GM23338 (cell line): ENCODE measurements around the gene LTBP3. TPM values are rescaled to one million over a fixed set of nuclear protein-coding genes. Genes with fewer than 3 reads are reported as not detected.

Source experiments
- ATAC-seq: fragments of 200-7000 bp; cut with Tn5 transposase; 3 replicates; pipeline ENCODE4 v1.9.1; 2020
- DNase-seq: peaks from one replicate; pipeline ENCODE4 v3.0.0-alpha.2; 2015; ENCODE audit warnings: low spot score
- H2AFZ ChIP-seq: fragments of 200-600 bp; sonication (generic); 2 replicates; pipeline ENCODE4 v1.8.0; 2016; ENCODE audit warnings: antibody characterized with exemption, mild to moderate bottlenecking, moderate library complexity
- H3F3A ChIP-seq: fragments of 200-600 bp; sonication (generic); replicated peaks from 2 replicates; pipeline ENCODE4 v1.8.0; 2017; ENCODE audit warnings: antibody characterized with exemption, mixed run types, low read depth
- H3K27ac ChIP-seq: fragments of 200-600 bp; sonication (generic); 2 replicates; pipeline ENCODE4 v1.6.1; 2016; ENCODE audit warnings: low read depth
- H3K27me3 ChIP-seq: fragments of 200-600 bp; sonication (generic); 2 replicates; pipeline ENCODE4 v1.8.0; 2016; ENCODE audit warnings: mild to moderate bottlenecking, mixed run types, moderate library complexity; ENCODE audit not compliant: insufficient read depth
- H3K36me3 ChIP-seq: fragments of 200-600 bp; sonication (generic); 2 replicates; pipeline ENCODE4 v1.8.0; 2016; ENCODE audit warnings: mild to moderate bottlenecking; ENCODE audit not compliant: insufficient read depth
- H3K4me1 ChIP-seq: fragments of 200-600 bp; sonication (generic); 2 replicates; pipeline ENCODE4 v1.8.0; 2016; ENCODE audit warnings: mild to moderate bottlenecking, moderate library complexity; ENCODE audit not compliant: insufficient read depth
- H3K4me2 ChIP-seq: fragments of 200-600 bp; sonication (generic); 2 replicates; pipeline ENCODE4 v1.7.1; 2017; ENCODE audit warnings: mixed run types
- H3K4me3 ChIP-seq: fragments of 200-600 bp; sonication (generic); 2 replicates; pipeline ENCODE4 v1.6.1; 2016; ENCODE audit warnings: mixed run types
- H3K79me2 ChIP-seq: fragments of 200-600 bp; sonication (generic); replicated peaks from 2 replicates; pipeline ENCODE4 v1.8.0; 2017; ENCODE audit warnings: mild to moderate bottlenecking; ENCODE audit not compliant: insufficient read depth
- H3K9me2 ChIP-seq: fragments of 200-600 bp; sonication (generic); 2 replicates; pipeline ENCODE4 v1.8.0; 2017; ENCODE audit not compliant: insufficient read depth
- H4K20me1 ChIP-seq: fragments of 200-600 bp; sonication (generic); replicated peaks from 2 replicates; pipeline ENCODE4 v1.8.0; 2017; ENCODE audit warnings: mild to moderate bottlenecking; ENCODE audit not compliant: insufficient read depth
- H3K27ac Mint-ChIP-seq: 2 replicates; pipeline ENCODE4 v1.8.0; 2020; ENCODE audit warnings: inconsistent platforms, mild to moderate bottlenecking, moderate library complexity, mixed read lengths
- H3K27me3 Mint-ChIP-seq: 3 replicates; pipeline ENCODE4 v1.8.0; 2022; ENCODE audit warnings: low read depth, mild to moderate bottlenecking, moderate library complexity, mixed read lengths, inconsistent platforms; ENCODE audit not compliant: insufficient read depth, poor library complexity
- H3K36me3 Mint-ChIP-seq: 3 replicates; pipeline ENCODE4 v1.8.0; 2021; ENCODE audit warnings: low read depth, mild to moderate bottlenecking, inconsistent platforms, moderate library complexity, mixed read lengths
- H3K4me1 Mint-ChIP-seq: 3 replicates; pipeline ENCODE4 v1.8.0; 2020; ENCODE audit warnings: mild to moderate bottlenecking, inconsistent platforms, mixed read lengths
- H3K4me3 Mint-ChIP-seq: 3 replicates; pipeline ENCODE4 v1.8.0; 2021; ENCODE audit warnings: moderate library complexity, mild to moderate bottlenecking, inconsistent platforms, mixed read lengths
- H3K9me3 Mint-ChIP-seq: 3 replicates; pipeline ENCODE4 v1.8.0; 2020; ENCODE audit warnings: moderate library complexity, mild to moderate bottlenecking, inconsistent platforms, mixed read lengths
- CREB1 ChIP-seq: fragments of 250-450 bp; sonication (Bioruptor Pico); IDR thresholded peaks from 2 replicates; pipeline ENCODE4 v1.5.0; 2020; ENCODE audit warnings: low read depth, mild to moderate bottlenecking, moderate library complexity
- CTCF ChIP-seq, 2 experiments: fragments of 200-600 bp in 1 of 2; sonication (generic) in 1 of 2; conservative IDR thresholded peaks; 2 replicates each; pipeline versions ENCODE4 v1.5.1 to v1.6.1; 2016 to 2017; ENCODE audit warnings: antibody characterized with exemption in 2 of 2, low read depth in 2 of 2, mild to moderate bottlenecking in 2 of 2, moderate library complexity in 1 of 2
- ETS1 ChIP-seq: IDR thresholded peaks from 2 replicates; pipeline ENCODE4 v1.6.1; 2016; ENCODE audit warnings: antibody characterized with exemption
- EZH2 ChIP-seq: fragments of 200-600 bp; sonication (generic); IDR thresholded peaks from one replicate; pipeline ENCODE4 v1.8.0; 2017; ENCODE audit warnings: antibody characterized with exemption, mild to moderate bottlenecking, low read depth; ENCODE audit not compliant: unreplicated experiment
- EZH2phosphoT487 ChIP-seq: fragments of 200-600 bp; sonication (generic); IDR thresholded peaks from one replicate; pipeline ENCODE4 v1.8.1; 2018; ENCODE audit warnings: antibody characterized with exemption; ENCODE audit not compliant: unreplicated experiment
- JUNB ChIP-seq: IDR thresholded peaks from one replicate; pipeline ENCODE4 v1.6.1; 2016; ENCODE audit warnings: antibody characterized with exemption; ENCODE audit not compliant: unreplicated experiment
- NANOG ChIP-seq: IDR thresholded peaks from 2 replicates; pipeline ENCODE4 v1.6.1; 2016; ENCODE audit warnings: antibody characterized with exemption, borderline replicate concordance
- POLR2AphosphoS5 ChIP-seq: IDR thresholded peaks from 2 replicates; pipeline ENCODE4 v1.6.1; 2016; ENCODE audit warnings: antibody characterized with exemption, low read depth
- STAT1 ChIP-seq: IDR thresholded peaks from one replicate; pipeline ENCODE4 v1.6.1; 2016; ENCODE audit warnings: antibody characterized with exemption; ENCODE audit not compliant: unreplicated experiment
- ZNF114 ChIP-seq: fragments of 250-450 bp; sonication (Bioruptor Pico); IDR thresholded peaks from 2 replicates; pipeline ENCODE4 v1.5.0; 2020; ENCODE audit warnings: mild to moderate bottlenecking, moderate library complexity
- ZNF331 ChIP-seq: fragments of 250-450 bp; sonication (Bioruptor Pico); IDR thresholded peaks from 2 replicates; pipeline ENCODE4 v1.5.0; 2020; ENCODE audit warnings: low read depth, mild to moderate bottlenecking, moderate library complexity
- polyA plus RNA-seq: library from polyadenylated mRNA; unstranded; fragments of >200 nt; fragmentation: Nextera tagmentation; extraction: Ambion mirVana; gene quantifications from 2 replicates; pipeline ENCODE4 v1.2.1, GENCODE V29; 2016
- total RNA-seq: library from RNA; depleted of rRNA; stranded (reverse); fragments of >200 nt; shearing (Covaris generic); gene quantifications from 2 replicates; pipeline ENCODE4 v1.2.3, GENCODE V29; 2014
- TF ChIP-seq, protein P1 (sequence below): fragments of 250-450 bp; sonication (Bioruptor Pico); IDR thresholded peaks from 2 replicates; pipeline ENCODE4 v1.5.0; 2020; ENCODE audit warnings: mild to moderate bottlenecking, moderate library complexity
- TF ChIP-seq, protein P2 (sequence below): IDR thresholded peaks from one replicate; pipeline ENCODE4 v1.6.1; 2018; ENCODE audit warnings: antibody characterized with exemption; ENCODE audit not compliant: unreplicated experiment

LTBP3 gene
- total and polyA plus RNA-seq, 2 experiments from 2014 or later: 9.5 to 29.2 TPM

- Mint-ChIP-seq H3K4me1 (peaks cover 13% of the 10 kb centered on the region), H3K9me3 (no peaks in the 10 kb centered on the region), H3K27ac (no peak overlapping the region), H3K36me3 (no peaks in the 10 kb centered on the region), H3K27me3 (peaks cover 56% of the 10 kb centered on the region), H3K4me3 (no peak overlapping the region; the same call in 2 of the 3 replicates)
- no peaks in the 10 kb centered on the region for H3K9me2 ChIP-seq
- no peak for DNase-seq
- H3K79me2 ChIP-seq: no peaks in the 10 kb centered on the region
- H2AFZ ChIP-seq: no peak overlapping the region
- H3K4me2 ChIP-seq: no peak overlapping the region
- TF ChIP-seq JUNB (no peak), ZNF114 (CRISPR knock-in tag) (no peak), POLR2AphosphoS5 (no peak), CREB1 (CRISPR knock-in tag) (no peak), EZH2 (no peak), ETS1 (no peak), STAT1 (no peak), CTCF (conservative IDR thresholded peaks at IDR 0.05; ENCODE audit: low read depth in 2 of 2) (no peak), NANOG (no peak), EZH2phosphoT487 (no peak), ZNF331 (CRISPR knock-in tag) (no peak)
- TF ChIP-seq, protein P1, sequence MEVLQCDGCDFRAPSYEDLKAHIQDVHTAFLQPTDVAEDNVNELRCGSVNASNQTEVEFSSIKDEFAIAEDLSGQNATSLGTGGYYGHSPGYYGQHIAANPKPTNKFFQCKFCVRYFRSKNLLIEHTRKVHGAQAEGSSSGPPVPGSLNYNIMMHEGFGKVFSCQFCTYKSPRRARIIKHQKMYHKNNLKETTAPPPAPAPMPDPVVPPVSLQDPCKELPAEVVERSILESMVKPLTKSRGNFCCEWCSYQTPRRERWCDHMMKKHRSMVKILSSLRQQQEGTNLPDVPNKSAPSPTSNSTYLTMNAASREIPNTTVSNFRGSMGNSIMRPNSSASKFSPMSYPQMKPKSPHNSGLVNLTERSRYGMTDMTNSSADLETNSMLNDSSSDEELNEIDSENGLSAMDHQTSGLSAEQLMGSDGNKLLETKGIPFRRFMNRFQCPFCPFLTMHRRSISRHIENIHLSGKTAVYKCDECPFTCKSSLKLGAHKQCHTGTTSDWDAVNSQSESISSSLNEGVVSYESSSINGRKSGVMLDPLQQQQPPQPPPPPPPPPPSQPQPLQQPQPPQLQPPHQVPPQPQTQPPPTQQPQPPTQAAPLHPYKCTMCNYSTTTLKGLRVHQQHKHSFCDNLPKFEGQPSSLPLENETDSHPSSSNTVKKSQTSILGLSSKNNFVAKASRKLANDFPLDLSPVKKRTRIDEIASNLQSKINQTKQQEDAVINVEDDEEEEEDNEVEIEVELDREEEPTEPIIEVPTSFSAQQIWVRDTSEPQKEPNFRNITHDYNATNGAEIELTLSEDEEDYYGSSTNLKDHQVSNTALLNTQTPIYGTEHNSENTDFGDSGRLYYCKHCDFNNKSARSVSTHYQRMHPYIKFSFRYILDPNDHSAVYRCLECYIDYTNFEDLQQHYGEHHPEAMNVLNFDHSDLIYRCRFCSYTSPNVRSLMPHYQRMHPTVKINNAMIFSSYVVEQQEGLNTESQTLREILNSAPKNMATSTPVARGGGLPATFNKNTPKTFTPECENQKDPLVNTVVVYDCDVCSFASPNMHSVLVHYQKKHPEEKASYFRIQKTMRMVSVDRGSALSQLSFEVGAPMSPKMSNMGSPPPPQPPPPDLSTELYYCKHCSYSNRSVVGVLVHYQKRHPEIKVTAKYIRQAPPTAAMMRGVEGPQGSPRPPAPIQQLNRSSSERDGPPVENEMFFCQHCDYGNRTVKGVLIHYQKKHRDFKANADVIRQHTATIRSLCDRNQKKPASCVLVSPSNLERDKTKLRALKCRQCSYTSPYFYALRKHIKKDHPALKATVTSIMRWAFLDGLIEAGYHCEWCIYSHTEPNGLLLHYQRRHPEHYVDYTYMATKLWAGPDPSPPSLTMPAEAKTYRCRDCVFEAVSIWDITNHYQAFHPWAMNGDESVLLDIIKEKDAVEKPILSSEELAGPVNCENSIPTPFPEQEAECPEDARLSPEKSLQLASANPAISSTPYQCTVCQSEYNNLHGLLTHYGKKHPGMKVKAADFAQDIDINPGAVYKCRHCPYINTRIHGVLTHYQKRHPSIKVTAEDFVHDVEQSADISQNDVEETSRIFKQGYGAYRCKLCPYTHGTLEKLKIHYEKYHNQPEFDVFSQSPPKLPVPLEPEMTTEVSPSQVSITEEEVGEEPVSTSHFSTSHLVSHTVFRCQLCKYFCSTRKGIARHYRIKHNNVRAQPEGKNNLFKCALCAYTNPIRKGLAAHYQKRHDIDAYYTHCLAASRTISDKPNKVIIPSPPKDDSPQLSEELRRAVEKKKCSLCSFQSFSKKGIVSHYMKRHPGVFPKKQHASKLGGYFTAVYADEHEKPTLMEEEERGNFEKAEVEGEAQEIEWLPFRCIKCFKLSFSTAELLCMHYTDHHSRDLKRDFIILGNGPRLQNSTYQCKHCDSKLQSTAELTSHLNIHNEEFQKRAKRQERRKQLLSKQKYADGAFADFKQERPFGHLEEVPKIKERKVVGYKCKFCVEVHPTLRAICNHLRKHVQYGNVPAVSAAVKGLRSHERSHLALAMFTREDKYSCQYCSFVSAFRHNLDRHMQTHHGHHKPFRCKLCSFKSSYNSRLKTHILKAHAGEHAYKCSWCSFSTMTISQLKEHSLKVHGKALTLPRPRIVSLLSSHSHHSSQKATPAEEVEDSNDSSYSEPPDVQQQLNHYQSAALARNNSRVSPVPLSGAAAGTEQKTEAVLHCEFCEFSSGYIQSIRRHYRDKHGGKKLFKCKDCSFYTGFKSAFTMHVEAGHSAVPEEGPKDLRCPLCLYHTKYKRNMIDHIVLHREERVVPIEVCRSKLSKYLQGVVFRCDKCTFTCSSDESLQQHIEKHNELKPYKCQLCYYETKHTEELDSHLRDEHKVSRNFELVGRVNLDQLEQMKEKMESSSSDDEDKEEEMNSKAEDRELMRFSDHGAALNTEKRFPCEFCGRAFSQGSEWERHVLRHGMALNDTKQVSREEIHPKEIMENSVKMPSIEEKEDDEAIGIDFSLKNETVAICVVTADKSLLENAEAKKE: no peak
- TF ChIP-seq, protein P2, sequence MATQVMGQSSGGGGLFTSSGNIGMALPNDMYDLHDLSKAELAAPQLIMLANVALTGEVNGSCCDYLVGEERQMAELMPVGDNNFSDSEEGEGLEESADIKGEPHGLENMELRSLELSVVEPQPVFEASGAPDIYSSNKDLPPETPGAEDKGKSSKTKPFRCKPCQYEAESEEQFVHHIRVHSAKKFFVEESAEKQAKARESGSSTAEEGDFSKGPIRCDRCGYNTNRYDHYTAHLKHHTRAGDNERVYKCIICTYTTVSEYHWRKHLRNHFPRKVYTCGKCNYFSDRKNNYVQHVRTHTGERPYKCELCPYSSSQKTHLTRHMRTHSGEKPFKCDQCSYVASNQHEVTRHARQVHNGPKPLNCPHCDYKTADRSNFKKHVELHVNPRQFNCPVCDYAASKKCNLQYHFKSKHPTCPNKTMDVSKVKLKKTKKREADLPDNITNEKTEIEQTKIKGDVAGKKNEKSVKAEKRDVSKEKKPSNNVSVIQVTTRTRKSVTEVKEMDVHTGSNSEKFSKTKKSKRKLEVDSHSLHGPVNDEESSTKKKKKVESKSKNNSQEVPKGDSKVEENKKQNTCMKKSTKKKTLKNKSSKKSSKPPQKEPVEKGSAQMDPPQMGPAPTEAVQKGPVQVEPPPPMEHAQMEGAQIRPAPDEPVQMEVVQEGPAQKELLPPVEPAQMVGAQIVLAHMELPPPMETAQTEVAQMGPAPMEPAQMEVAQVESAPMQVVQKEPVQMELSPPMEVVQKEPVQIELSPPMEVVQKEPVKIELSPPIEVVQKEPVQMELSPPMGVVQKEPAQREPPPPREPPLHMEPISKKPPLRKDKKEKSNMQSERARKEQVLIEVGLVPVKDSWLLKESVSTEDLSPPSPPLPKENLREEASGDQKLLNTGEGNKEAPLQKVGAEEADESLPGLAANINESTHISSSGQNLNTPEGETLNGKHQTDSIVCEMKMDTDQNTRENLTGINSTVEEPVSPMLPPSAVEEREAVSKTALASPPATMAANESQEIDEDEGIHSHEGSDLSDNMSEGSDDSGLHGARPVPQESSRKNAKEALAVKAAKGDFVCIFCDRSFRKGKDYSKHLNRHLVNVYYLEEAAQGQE: no peak
- no peak overlapping the region for H3K27ac ChIP-seq
- H4K20me1 ChIP-seq: no peaks in the 10 kb centered on the region
- no peaks in the 10 kb centered on the region for H3K36me3 ChIP-seq
- no peak overlapping the region for H3K4me3 ChIP-seq
- H3K27me3 ChIP-seq: peaks cover 58% of the 10 kb centered on the region
- ATAC-seq: no peak
- H3K4me1 ChIP-seq: no peaks in the 10 kb centered on the region
- H3F3A ChIP-seq: peaks cover 10% of the 10 kb centered on the region
Observed at GRCh38 chr11:65583589-65583988, 25.4 kb upstream of the LTBP3 start.
